SK-N-MC (cell line): ENCODE measurements around the gene C14orf93.

Source experiments
- EZH2 ChIP-seq: fragments of 200-600 bp; sonication (generic); IDR thresholded peaks from one replicate; pipeline ENCODE4 v1.6.1; 2017; ENCODE audit warnings: antibody characterized with exemption
- FOXP2 ChIP-seq: optimal IDR thresholded peaks from 2 replicates; pipeline ENCODE3; 2011; ENCODE audit warnings: mild to moderate bottlenecking, moderate library complexity; ENCODE audit not compliant: insufficient read depth; ENCODE audit errors: extremely low read length, control extremely low read depth
- POLR2AphosphoS5 ChIP-seq: IDR thresholded peaks from 2 replicates; pipeline ENCODE4 v1.6.1; 2012; ENCODE audit warnings: mild to moderate bottlenecking, low read depth, low read length, borderline replicate concordance

DNA sequence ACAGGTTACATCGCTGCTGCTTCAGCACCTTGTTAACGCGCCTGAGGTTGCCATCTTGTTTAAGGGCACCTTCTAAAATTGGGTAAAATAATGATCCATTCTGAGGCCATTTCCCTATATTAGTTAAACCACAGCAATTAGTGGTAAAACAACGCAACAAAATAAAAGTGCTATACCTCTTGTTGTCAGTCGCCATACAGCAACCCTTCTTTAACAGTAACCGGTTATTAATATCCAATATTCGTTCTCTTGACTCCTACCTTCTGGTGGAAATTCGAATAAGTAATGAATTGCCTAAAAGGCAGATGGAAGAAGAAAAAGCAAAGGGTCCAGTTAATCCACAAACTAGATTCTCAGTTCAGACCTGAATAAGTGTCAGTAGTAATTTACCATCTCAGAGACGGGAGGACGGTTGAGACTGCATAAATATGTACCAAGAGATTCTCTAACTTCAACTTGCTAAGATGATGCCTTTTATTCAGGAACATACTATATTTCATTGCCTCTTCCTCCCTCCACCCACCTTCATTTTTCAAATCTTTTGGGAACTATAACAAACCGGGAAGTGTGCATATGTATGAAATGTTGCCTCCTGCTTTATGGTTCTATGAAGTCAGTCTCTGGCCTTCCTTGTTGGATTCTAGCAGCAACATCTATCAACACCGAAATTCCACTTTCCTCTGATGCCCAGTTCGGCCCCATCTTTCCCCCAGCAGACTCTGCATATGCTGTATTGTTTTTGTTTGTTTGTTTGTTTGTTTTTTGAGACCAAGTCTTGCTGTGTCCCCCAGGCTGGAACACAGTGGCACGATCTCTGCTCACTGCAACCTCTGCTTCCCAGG lies 25.6 kb upstream of the C14orf93 start:
- TF ChIP-seq POLR2AphosphoS5 (no peak; the same call in 1 of the 2 replicates), EZH2 (no peak), FOXP2 (no peak)
